Embryonic facial prominence (tissue), 1 donor: ENCODE data around the gene CCNG2.
"Not testable (repeated sequence)": the region's sequence is repeated elsewhere in the genome, so short reads cannot be mapped to it uniquely, and the experiment has no call there.

Experiments used
- DNase-seq: peaks from one replicate; pipeline ENCODE4 v3.0.0-alpha.2; 2016; ENCODE audit errors: extremely low spot score

The CCNG2 gene, protein sequence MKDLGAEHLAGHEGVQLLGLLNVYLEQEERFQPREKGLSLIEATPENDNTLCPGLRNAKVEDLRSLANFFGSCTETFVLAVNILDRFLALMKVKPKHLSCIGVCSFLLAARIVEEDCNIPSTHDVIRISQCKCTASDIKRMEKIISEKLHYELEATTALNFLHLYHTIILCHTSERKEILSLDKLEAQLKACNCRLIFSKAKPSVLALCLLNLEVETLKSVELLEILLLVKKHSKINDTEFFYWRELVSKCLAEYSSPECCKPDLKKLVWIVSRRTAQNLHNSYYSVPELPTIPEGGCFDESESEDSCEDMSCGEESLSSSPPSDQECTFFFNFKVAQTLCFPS

DNA sequence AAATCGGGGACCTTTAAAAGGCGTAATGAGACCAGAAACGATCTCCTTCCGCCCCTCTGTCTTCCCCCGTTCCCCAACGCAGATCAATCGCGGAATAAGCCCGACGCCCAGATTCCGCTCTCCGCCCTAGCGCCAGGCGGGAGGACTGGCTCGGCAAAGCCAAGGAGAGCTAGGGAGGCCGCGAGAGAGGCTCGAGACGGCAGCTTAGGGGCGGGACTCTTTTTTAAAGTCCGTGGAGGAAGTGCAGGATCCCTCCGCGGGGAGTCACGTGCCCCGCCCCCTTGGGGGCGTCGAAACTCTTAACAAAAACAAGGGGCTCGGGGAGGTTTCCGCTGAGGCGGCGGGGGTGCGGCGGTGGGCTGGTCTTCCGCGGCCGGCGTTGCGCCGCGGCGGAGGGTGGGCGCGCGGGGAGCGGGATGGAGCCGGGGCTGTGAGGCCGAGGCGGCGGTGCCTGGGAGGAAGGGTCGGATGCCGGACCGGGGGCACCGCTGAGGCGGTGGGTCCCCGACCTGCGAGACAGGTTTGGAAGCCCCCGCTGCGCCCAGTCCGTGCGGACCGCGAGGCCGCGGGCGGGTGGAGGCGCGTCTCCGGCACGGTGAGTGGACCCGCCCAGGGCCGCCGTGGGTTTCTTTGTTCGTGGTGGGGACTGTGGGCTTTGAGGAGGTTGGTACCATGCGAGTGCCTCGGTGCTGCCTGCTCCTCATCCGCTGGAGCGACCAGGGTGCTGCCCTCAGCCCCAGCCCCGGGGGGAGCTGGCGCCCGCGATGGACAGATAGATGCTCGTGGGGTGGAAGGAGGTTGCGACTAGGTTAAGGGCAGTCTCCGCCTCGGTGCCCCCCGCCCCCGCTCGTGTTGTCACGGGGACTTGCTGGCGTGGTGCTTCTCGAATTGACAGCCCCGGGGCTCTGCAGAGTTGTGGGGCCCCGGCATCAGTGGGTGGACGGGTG lies at the start of gene CCNG2:
Gene CCNG2, plus strand, starts transcription at position 296 of the 947 bp plus-strand sequence. CDS start 1,326 bp downstream, outside the sequence.
- peak; percentile 91 for DNase-seq

DNA sequence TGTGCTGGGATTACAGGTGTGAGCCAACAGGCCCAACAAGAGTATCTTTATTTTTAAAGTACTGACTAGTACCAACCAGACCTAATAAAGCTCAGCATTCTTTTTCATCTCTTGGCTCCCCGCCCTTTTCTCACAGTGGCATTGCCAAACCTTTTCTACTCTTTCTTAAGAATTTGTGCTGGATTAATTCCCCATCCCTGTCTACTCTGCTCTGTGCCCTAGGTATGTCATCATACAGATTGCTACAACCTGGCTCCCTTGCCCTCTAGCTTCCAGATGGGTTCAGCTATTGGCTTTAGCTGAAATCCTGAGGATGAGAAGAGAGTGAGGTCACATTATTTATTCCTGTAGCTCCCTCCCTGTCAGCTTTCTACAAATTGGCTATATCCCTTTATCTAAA lies 46.3 kb upstream of the CCNG2 start:
- DNase-seq = no peak

DNA sequence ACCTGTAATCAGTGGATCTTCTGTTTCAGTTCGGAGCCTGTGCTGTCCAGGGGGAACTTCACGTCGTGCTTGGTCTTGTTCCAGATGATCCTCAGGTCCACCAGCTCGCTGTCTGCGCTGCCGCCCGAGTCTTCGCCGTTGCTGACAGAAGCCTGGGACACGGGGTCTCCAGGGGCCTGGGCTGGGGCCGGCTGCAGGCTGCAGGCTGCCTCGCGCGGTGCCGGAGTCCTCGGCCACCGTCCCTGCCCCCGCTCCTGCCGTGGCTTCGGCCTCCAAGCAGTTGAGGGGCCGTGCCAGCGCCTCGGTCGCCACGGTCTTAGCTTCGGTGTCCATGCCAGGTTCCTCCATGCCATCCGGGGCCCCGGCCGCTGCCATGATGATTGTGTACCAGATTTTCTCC lies 43.9 kb upstream of the CCNG2 start:
- no peak for DNase-seq

DNA sequence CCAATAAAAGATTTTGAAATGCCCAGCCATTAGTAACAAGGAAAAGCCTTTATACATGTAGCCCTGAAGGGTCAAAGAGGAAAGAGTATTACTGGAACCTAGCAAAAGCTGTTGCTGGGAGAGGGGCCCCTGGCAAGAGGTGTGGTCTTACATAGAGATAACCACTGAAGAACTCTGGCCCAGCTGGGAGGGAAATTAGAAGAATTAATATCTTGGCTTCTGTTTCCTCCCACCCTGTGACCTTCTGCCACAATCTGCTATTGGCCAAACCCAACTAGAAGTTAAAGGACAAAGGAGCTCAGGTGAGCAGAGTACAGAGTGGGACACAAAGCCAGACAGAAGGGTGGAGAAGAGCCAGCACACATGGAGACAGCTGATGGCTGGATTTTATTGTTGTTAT lies 39.3 kb upstream of the CCNG2 start:
- no peak for DNase-seq

DNA sequence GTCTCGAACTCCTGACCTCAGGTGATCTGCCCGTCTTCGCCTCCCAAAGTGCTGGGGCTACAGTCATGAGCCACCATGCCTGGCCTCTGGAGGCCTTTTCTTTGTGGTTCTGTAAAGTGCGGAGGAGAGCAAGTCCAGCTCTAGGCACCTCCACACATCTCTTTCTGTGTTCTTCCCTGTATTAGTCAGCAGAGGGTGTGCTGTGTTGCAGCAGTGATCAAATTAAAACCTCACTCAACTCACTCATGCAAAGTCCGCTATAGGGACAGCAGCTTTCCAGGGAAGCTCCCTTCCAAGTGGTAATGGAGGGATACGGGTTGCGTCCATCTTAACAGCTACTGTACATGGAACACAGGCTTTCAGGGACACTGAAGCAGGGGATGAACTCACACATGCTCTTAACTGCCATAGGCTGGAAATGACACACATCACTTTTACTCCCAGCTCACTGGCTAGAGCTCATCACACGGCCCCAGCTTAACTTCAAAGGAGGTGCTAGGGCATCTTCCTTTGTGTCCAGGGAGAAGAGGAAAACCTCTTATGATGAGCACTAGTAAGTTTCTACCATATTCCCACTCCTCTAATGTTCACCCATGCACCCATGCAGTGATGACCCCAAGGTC lies 36.0 kb upstream of the CCNG2 start:
- no peak for DNase-seq

DNA sequence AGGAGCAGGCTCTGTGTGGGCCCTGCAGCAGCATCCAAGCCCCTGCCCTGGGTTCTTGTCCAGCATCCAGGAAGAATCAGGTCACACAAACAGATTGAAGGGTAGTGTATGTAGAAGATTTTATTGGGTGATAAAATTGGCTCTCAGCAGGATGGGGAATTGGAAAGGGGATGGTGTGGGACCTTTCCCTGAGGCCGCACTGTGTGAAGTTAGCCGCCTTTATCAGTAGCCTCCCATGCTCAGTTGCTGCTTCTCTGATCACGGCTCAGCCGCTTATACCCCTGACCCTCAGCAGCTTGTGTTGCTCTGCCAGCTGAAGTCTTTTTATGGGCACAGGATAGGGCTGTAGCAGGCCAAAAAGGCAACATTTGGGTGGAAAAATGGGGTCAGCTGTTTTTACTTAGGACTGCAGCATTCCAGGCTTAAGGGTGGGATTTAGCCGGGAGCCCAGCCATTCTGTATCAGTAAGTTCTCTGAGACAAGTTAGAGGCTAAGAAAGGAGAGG lies 35.2 kb upstream of the CCNG2 start:
- DNase-seq = no peak

DNA sequence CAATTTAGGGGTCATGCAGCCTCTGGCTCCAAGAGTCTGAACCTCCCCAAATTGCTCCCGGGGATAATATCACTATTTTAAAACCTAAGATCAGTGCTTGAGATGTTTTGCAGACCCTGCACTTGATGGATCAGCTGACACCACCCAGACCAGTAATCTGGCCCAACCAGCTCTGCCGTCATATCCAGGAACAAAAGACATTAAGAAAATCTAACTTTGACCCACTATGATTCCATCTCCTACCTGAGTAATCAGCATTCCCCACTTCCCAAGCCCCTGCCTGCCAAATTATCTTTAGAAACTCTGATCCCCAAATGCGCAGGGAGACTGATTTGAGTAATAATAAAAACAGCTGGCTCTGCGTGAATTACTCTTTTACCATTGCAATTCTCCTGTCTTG lies 34.4 kb upstream of the CCNG2 start:
- DNase-seq = no peak

DNA sequence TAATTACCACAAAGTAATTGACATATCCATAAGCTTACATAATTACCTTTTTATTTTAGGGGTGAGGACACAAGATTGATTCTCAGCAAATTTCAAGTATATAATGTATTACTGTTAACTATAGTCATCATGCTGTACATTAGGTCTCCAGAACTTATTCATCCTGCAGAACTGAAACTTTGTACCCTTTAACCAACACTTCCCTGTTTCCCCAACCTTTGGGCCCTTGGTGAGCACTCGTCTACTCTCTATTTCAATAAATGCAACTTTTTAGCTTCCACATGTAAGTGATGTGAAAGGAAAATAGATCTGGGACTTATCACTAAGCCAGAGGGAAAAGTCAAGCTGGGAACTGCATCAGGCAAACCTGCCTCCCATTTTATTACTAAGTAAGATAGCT lies 33.6 kb upstream of the CCNG2 start:
- DNase-seq = no peak

DNA sequence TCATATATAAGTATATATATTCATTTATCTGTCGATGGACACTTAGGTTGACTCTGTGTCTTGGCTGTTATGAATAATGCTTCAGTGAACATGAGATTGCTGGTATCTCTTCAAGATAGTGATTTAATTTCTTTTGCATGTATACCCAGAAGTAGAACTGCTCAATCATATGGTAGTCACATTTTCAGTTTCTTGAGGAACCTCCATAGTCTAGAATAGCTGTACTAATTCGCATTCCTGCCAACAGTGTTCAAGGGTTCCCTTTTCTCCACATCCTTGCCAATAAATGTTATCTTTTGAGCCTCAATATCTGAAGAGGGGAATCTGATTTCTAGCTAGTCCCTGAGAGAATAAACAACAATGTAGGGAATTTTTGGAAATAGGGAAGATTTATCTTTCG lies 32.4 kb upstream of the CCNG2 start:
- no peak for DNase-seq

DNA sequence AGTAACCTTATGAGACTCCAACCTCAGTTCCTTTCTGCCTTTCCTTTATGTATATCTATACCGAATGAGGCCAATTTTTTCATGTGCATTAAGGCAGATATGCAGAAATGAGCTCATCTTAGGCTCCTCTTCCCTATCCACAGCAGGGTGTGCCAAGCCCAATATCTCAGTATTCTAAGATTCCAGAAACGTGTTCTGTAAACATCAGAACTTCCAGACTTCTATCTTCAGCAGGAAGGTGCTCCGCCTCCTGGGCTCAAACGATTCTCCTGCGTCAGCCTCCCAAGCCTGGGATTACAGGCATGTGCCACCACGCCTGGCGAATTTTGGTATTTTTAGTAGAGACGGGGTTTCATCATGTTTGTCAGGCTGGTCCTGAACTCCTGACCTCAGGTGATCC lies 31.0 kb upstream of the CCNG2 start:
- DNase-seq = no peak

DNA sequence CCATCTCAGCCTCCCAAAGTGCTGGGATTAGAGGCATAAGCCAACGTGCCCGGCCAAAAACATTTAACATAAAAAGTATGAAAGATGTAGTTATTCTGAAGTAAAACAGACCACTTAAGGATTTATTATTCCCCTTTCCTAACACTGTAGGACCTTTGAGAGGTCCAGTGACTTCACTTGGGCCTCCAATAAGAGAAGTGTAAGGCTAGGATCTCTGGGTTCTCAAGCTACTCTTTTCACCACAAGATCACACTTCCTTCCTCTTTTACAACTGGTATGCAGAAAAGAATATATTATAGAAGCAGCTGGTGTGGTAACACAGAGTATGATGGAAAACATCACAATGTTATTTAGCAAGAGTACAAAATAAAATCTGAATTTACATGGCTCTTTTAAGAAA lies 30.2 kb upstream of the CCNG2 start:
- DNase-seq = no peak

DNA sequence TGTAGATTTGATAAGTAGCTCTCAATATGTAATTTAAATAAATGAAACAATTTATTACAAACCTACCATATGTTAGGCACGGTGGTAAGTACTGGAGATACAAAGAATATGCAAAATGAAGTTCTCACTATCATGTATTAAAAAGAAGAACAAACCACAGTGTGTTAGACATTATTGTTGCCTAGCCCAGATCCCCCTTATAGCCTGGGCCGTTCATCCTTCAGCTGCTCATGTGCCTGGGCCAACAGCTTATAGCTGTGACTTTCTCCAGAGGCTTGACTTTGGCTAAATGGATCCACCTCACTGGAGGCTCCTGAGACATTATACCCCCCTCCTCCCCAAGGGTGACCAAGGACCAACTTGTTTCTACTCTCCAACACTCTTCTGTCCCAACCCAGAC lies 29.8 kb upstream of the CCNG2 start:
- no peak for DNase-seq

DNA sequence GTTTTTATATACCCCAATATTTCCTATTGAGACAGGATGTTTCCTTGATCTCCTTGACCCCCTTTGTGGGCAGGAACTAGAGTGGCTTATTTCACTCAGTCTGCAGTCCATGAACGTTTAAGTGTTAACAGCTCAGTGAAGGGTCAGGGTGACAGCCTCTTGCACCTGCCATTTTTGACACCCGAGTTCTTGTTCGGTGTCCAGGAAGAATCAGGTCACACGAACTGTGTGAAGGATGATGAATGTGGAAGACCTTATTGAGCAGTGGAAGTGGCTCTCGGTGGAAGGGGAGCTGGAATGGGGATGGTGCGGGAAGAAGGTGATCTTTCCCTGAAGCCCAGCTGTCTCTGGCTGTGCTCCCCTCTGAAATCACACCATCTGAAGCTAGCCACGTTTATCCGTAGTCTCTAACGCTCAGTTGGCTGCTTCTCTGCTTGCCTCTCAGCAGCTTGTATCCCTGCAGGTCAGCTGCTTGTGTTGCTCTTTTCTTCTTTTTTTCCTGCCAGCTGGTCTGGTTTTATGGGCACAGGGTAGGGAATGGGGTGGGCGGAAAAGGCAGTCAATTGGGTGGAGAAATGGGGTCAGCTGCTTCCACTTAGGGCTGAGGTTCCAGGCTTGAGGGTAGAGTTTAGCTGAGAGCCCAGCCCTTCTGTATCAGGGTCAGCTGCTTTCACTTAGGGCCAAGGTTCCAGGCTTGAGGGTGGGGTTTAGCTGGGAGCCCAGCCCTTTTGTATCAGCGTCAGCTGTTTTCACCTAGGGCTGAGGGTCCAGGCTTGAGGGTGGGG lies 29.0 kb upstream of the CCNG2 start:
- no peak for DNase-seq

DNA sequence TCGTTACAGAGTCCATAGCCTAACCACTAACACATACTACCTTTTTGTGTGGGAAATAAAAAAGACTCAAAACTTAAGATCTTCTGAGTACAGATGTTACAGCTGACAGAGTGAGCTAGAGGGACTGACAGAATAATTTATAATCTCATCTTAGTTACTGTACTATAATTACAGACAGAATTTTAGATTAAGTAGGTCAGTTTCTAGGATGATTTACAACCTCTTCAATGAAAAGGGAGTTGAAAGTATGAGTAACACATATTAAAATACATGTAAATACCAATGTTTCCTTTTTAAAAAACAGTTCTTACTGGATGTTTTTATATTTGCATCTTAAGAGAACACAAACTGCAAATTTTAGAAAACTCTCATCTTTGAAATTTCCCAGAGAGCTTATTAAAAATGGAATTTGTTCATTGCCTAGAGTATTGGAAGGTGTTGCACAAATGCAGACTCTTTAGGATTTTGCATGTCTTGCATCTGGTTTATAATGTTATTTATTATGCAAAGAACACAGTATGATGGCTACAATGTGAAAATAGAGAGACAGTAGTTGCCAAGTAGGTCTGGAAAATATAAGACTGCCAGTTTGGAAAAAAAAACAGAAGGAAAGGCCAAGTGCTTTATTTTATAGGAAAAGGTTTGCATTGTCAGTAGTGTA lies 24.2 kb upstream of the CCNG2 start:
- DNase-seq = no peak

DNA sequence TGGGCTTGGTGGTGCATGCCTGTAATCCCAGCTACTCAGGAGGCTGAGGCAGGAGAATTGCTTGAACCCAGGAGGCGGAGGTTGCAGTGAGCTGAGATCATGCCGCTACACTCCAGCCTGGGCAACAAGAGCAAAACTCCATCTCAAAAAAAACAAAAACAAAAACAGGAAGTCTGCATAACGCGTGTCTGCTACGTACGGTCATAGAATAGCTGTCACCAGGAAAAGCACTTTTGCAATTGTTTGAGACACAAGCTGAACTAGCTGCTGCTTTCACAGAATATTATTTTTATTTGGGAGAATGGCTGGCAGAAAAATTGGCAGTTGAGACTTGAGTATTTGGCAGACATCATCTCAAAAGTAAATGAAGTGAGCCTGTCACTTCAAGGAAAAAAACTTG lies 19.6 kb upstream of the CCNG2 start:
- DNase-seq = not testable (repeated sequence)

DNA sequence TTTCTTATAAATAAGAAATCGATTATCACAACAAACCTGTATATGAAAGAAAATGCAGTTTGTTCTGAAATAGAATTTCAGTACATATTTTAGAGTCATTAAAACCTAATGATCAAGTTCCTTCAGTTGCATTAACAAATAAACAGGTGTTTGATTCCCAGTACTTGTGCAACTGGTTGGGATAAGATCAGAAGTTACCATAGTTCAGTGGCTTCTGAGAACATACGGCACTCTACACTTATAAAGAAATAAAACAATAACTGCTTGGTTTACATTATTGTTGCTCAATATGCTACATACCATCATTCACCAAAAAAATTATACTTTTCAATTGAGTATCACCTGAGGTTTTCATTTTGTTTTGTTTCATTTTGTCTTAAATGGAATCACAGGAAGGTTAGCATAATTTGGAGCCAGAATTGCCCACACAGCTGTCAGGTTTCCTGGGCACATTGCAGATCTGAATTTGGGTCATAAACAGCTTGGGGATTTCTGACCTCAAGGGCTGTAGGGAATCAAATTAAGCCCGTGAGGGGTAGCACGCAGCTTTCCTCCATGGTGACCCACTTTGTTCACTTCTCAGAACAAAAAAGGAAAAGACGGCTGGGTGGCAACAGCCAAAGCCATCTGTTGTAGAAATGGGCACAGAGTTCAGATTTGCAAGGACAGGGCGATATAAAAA lies 14.9 kb upstream of the CCNG2 start:
- DNase-seq = no peak

DNA sequence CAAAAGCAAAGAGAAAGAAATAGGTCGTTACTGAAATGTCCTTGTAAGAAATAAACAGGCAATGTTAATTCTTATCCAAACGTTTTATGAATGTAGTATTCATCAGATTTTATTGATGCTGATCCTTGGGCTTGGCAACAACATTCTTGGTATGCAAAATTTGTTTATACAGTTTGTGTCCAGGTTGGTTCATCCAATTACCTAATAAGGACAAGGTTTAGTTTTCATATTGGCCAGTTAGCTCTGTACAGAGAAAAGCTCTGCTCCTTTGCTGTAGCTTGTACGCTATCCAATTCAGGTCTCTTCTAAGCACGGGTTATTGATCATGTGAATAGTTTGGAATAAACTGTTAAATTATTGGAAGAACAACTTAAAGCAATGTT lies 14.4 kb upstream of the CCNG2 start:
- no peak for DNase-seq

DNA sequence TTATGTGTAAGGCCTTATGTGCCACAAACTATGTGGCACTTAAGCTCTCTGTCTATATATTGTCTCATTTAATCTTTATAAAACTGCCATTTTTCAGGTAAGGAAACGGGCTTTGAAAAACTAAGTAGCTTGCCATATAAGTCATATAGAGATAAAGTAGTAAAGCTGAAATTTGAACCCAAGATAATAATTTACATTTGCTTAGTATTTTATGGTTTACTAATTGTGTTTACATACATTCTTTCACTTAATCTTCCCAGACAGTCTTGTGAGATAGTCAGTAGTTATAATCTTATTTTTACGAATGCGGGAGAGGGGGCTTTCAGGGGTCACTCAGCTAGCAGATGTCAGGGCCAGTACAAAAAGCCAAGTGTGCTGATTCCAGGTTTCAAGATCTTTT lies 13.9 kb upstream of the CCNG2 start:
- no peak for DNase-seq

DNA sequence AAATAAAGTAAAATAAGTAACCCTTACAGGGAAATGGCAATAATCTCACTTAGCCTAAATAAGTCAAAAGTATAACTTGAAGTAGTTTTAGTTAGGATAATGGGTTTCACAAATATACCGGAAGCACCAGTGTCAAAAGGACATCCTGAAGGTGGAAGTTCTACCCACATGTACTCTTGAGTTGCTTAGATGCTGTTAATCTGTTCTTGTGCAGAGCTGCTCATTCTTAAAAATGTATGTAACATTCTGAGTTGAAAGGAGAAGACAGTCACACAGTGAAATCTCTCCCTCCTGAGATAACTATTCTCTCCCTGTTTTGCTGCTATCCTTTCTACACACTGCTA lies 11.2 kb upstream of the CCNG2 start:
- DNase-seq = no peak
